ENCODE measurements around the gene CAMTA1. TPM values are rescaled to one million over a fixed set of nuclear protein-coding genes. Genes with fewer than 3 reads are reported as not detected.

Gene CAMTA1
- polyA plus RNA-seq, 1 donor from 2014 or later, result 162 TPM

GRCh38 chr1:7362947-7363346 lies 577.7 kb downstream of the CAMTA1 start:
- H3K9me3 ChIP-seq (ENCODE audit: low read length), result no peaks in the 10 kb centered on the region
- no peaks in the 10 kb centered on the region for H3K79me2 ChIP-seq (replicated peaks; ENCODE audit: insufficient read depth, low read length)
- H3K4me2 ChIP-seq (ENCODE audit: low read length), result no peak overlapping the region
- no peak for TF ChIP-seq CTCF (IDR thresholded peaks at IDR 0.05; ENCODE audit: poor library complexity, severe bottlenecking)
- no peak for TF ChIP-seq REST (IDR thresholded peaks at IDR 0.05; ENCODE audit: borderline replicate concordance)
- no peak for TF ChIP-seq MXI1 (conservative IDR thresholded peaks at IDR 0.05; ENCODE audit: poor library complexity, severe bottlenecking)
- no peak for TF ChIP-seq TAF1 (IDR thresholded peaks at IDR 0.05; ENCODE audit: low read depth)
- TF ChIP-seq RAD21 (conservative IDR thresholded peaks at IDR 0.05), result no peak
- TF ChIP-seq POLR2AphosphoS5 (IDR thresholded peaks at IDR 0.05), result no peak
- H4K20me1 ChIP-seq (ENCODE audit: insufficient read depth), result no peaks in the 10 kb centered on the region
- no peak overlapping the region for H2AFZ ChIP-seq (ENCODE audit: low read depth, low read length)
- no peak overlapping the region for H3K9ac ChIP-seq (ENCODE audit: low read length)
- no peaks in the 10 kb centered on the region for H3K27me3 ChIP-seq (ENCODE audit: insufficient read depth, low read depth, low read length)
- H3F3A ChIP-seq (ENCODE audit: insufficient read depth, low read length, poor library complexity, severe bottlenecking), result no peaks in the 10 kb centered on the region
- H3K36me3 ChIP-seq (ENCODE audit: insufficient read depth, low read length), result no peaks in the 10 kb centered on the region
- no peaks in the 10 kb centered on the region for H3K9me2 ChIP-seq (ENCODE audit: insufficient read depth, low read length)
- H3K27ac ChIP-seq (ENCODE audit: low read length), result no peak overlapping the region
- no peak overlapping the region for H3K4me3 ChIP-seq (ENCODE audit: low read length)

GRCh38 chr1:7363450-7363849 lies 578.2 kb downstream of the CAMTA1 start:
- Histone ChIP-seq H3K79me2 (replicated peaks; ENCODE audit: insufficient read depth, low read length) (no peaks in the 10 kb centered on the region), H3K9me3 (ENCODE audit: low read length) (no peaks in the 10 kb centered on the region), H2AFZ (ENCODE audit: low read depth, low read length) (no peak overlapping the region), H3K9me2 (ENCODE audit: insufficient read depth, low read length) (no peaks in the 10 kb centered on the region), H3K4me3 (ENCODE audit: low read length) (no peak overlapping the region), H3K36me3 (ENCODE audit: insufficient read depth, low read length) (no peaks in the 10 kb centered on the region), H3K27me3 (ENCODE audit: insufficient read depth, low read depth, low read length) (no peaks in the 10 kb centered on the region), H3K27ac (ENCODE audit: low read length) (no peak overlapping the region), H4K20me1 (ENCODE audit: insufficient read depth) (no peaks in the 10 kb centered on the region), H3K4me2 (ENCODE audit: low read length) (no peak overlapping the region), H3F3A (ENCODE audit: insufficient read depth, low read length, poor library complexity, severe bottlenecking) (no peaks in the 10 kb centered on the region), H3K9ac (ENCODE audit: low read length) (no peak overlapping the region)
- TF ChIP-seq TAF1 (IDR thresholded peaks at IDR 0.05; ENCODE audit: low read depth) (no peak), REST (IDR thresholded peaks at IDR 0.05; ENCODE audit: borderline replicate concordance) (no peak), CTCF (IDR thresholded peaks at IDR 0.05; ENCODE audit: poor library complexity, severe bottlenecking) (no peak), POLR2AphosphoS5 (IDR thresholded peaks at IDR 0.05) (no peak), MXI1 (conservative IDR thresholded peaks at IDR 0.05; ENCODE audit: poor library complexity, severe bottlenecking) (no peak), SMC3 (conservative IDR thresholded peaks at IDR 0.05; ENCODE audit: poor library complexity) (no peak), EP300 (conservative IDR thresholded peaks at IDR 0.05; ENCODE audit: poor library complexity, severe bottlenecking) (no peak), EZH2 (IDR thresholded peaks at IDR 0.05; ENCODE audit: borderline replicate concordance, insufficient read depth, low read length, poor library complexity, severe bottlenecking) (no peak), RAD21 (conservative IDR thresholded peaks at IDR 0.05) (no peak)

All from neural cell (in vitro differentiated cells).